Mesendoderm (in vitro differentiated cells): ENCODE results near the gene OPCML.

ENCODE experiments used
- DNase-seq: peaks from one replicate; pipeline ENCODE4 v3.0.0; 2013
- H2AK5ac ChIP-seq: 2 replicates; pipeline ENCODE4 v1.6.1; 2013; ENCODE audit warnings: low read length, inconsistent platforms
- H2BK120ac ChIP-seq: 2 replicates; pipeline ENCODE4 v1.6.1; 2013; ENCODE audit warnings: low read depth, mild to moderate bottlenecking, low read length, moderate library complexity, mixed read lengths
- H2BK15ac ChIP-seq: replicated peaks from 2 replicates; pipeline ENCODE4 v1.6.1; 2013; ENCODE audit warnings: low read depth, mild to moderate bottlenecking, moderate library complexity
- H2BK5ac ChIP-seq: 2 replicates; pipeline ENCODE4 v1.6.1; 2013; ENCODE audit warnings: low read length, inconsistent platforms
- H3K18ac ChIP-seq: 2 replicates; pipeline ENCODE4 v1.6.1; 2013; ENCODE audit warnings: mild to moderate bottlenecking, low read length, mixed read lengths
- H3K23ac ChIP-seq: one replicate; pipeline ENCODE4 v1.6.1; 2013; ENCODE audit warnings: low read length
- H3K27ac ChIP-seq: 2 replicates; pipeline ENCODE4 v1.5.1; 2013; ENCODE audit warnings: low read depth, mild to moderate bottlenecking, inconsistent platforms, low read length, moderate library complexity
- H3K27me3 ChIP-seq: 2 replicates; pipeline ENCODE4 v1.6.1; 2013; ENCODE audit warnings: low read length, control low read depth, mild to moderate bottlenecking, inconsistent platforms; ENCODE audit not compliant: insufficient read depth, poor library complexity
- H3K36me3 ChIP-seq: 2 replicates; pipeline ENCODE4 v1.6.1; 2013; ENCODE audit warnings: low read length, inconsistent platforms; ENCODE audit not compliant: control insufficient read depth, insufficient read depth
- H3K4ac ChIP-seq: one replicate; pipeline ENCODE4 v1.6.1; 2013; ENCODE audit warnings: low read depth, mild to moderate bottlenecking, low read length, moderate library complexity
- H3K4me1 ChIP-seq: 2 replicates; pipeline ENCODE4 v1.6.1; 2013; ENCODE audit warnings: low read depth, low read length, inconsistent platforms; ENCODE audit not compliant: control insufficient read depth
- H3K4me2 ChIP-seq: 2 replicates; pipeline ENCODE4 v1.6.1; 2013; ENCODE audit warnings: low read length
- H3K4me3 ChIP-seq: 2 replicates; pipeline ENCODE4 v1.5.1; 2013; ENCODE audit warnings: mild to moderate bottlenecking, low read length
- H3K56ac ChIP-seq: one replicate; pipeline ENCODE4 v1.6.1; 2013; ENCODE audit warnings: low read length
- H3K79me1 ChIP-seq: 2 replicates; pipeline ENCODE4 v1.6.1; 2013; ENCODE audit warnings: low read length, inconsistent platforms
- H3K79me2 ChIP-seq: 2 replicates; pipeline ENCODE4 v1.6.1; 2013; ENCODE audit warnings: mild to moderate bottlenecking, low read length; ENCODE audit not compliant: control insufficient read depth, insufficient read depth
- H3K9ac ChIP-seq: 2 replicates; pipeline ENCODE4 v1.6.1; 2013; ENCODE audit warnings: low read length, inconsistent platforms
- H4K5ac ChIP-seq: one replicate; pipeline ENCODE4 v1.6.1; 2013; ENCODE audit warnings: low read length
- H4K8ac ChIP-seq: one replicate; pipeline ENCODE4 v1.6.1; 2013; ENCODE audit warnings: low read depth, mild to moderate bottlenecking, control low read depth, low read length, moderate library complexity
- WGBS: extraction: QIAGEN DNeasy Blood & Tissue Kit; methylation state at CpG from one replicate; pipeline ENCODE4 v1.1.7; 2013; ENCODE audit warnings: low lambda C conversion rate, missing lambda C conversion rate; ENCODE audit not compliant: insufficient coverage; ENCODE audit errors: extremely low coverage; 5-methylcytosine and 5-hydroxymethylcytosine counted together

The OPCML gene

DNA sequence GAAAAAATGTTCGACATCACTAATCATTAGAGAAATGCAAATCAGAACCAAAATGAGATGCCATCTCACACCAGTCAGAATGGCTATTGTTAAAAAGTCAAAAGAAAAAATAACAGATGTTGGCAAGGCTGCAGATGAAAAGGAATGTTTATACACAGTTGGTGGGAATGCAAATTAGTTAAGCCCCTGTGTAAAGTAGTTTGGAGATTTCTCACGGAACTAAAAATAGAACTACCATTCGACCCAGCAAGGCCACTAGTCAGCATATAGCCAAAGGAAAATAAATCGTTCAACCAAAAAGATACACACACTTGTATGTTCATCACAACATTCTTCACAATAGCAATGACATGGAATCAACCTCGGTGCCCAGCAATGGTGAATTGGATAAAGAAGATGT is 503.2 kb downstream of the OPCML start:
- H4K5ac ChIP-seq, result no peak overlapping the region
- no peak overlapping the region for H2BK15ac ChIP-seq
- no peak overlapping the region for H4K8ac ChIP-seq
- H3K9ac ChIP-seq, result no peak overlapping the region
- no peaks in the 10 kb centered on the region for H3K79me1 ChIP-seq
- H2BK120ac ChIP-seq, result no peak overlapping the region
- no peak overlapping the region for H3K4me2 ChIP-seq
- H3K27me3 ChIP-seq, result no peaks in the 10 kb centered on the region
- no peak overlapping the region for H3K27ac ChIP-seq
- H3K4me3 ChIP-seq, result no peak overlapping the region
- no peak overlapping the region for H2AK5ac ChIP-seq
- no peaks in the 10 kb centered on the region for H3K36me3 ChIP-seq
- no peak for DNase-seq
- no peak overlapping the region for H3K56ac ChIP-seq
- no CpG with 5 or more reads among the region's 5 CpGs for WGBS
- no peaks in the 10 kb centered on the region for H3K4me1 ChIP-seq
- H3K79me2 ChIP-seq, result no peaks in the 10 kb centered on the region
- H3K18ac ChIP-seq, result no peak overlapping the region
- H2BK5ac ChIP-seq, result no peak overlapping the region
- H3K23ac ChIP-seq, result no peak overlapping the region
- H3K4ac ChIP-seq, result no peak overlapping the region

DNA sequence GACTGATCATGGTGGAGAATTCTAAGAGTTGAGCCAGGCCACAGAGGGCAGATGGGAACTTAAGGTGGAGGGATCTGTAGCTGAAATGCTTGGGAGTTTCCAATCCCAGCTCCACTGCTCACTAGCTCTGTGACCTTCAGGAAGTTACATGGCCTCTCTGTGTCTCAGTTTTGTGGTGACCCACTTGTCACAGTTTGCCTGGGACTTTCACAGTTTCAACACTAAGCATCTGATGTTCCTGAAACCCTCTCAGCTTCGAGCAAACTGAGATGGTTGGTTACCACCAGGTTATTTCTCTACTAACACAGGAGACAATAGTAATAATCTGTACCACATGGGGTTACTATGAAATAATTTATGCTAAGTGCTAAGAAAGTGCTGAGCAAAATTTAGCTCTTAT is 505.3 kb downstream of the OPCML start:
- H3K56ac ChIP-seq, result no peak overlapping the region
- H2BK5ac ChIP-seq, result no peak overlapping the region
- no peak overlapping the region for H3K4me2 ChIP-seq
- no peak overlapping the region for H2BK120ac ChIP-seq
- H2AK5ac ChIP-seq, result no peak overlapping the region
- H3K27me3 ChIP-seq, result no peaks in the 10 kb centered on the region
- WGBS, result no CpG with 5 or more reads among the region's 1 CpG
- H2BK15ac ChIP-seq, result no peak overlapping the region
- no peak overlapping the region for H4K8ac ChIP-seq
- H3K4me1 ChIP-seq, result no peaks in the 10 kb centered on the region
- H3K23ac ChIP-seq, result no peak overlapping the region
- no peak overlapping the region for H3K4ac ChIP-seq
- no peak overlapping the region for H4K5ac ChIP-seq
- H3K79me1 ChIP-seq, result no peaks in the 10 kb centered on the region
- DNase-seq, result no peak
- H3K4me3 ChIP-seq, result no peak overlapping the region
- no peak overlapping the region for H3K18ac ChIP-seq
- no peaks in the 10 kb centered on the region for H3K36me3 ChIP-seq
- no peak overlapping the region for H3K9ac ChIP-seq
- no peak overlapping the region for H3K27ac ChIP-seq
- H3K79me2 ChIP-seq, result no peaks in the 10 kb centered on the region

DNA sequence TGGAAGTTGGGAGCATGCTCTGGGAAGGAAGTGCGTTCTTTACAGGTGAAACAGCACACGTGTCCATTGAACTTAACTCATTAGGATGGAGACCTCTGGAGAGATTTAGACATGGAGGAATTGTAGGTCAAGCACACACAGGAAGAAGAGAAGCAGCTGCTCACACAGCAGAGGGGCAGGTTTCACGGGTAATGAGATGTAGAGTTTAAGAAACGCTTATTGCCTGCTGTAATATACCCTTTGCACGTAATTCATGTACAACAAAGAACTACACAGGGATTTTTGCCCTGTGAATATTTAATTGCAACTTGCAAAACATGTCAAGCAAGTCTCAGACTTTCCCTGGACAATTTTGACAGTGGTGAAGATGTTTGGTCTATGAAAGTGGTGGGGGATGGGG is 508.0 kb downstream of the OPCML start:
- H2BK5ac ChIP-seq, result no peak overlapping the region
- no peak overlapping the region for H3K23ac ChIP-seq
- no peak overlapping the region for H3K56ac ChIP-seq
- no peaks in the 10 kb centered on the region for H3K27me3 ChIP-seq
- no CpG with 5 or more reads among the region's 5 CpGs for WGBS
- H3K79me1 ChIP-seq, result no peaks in the 10 kb centered on the region
- H3K4me2 ChIP-seq, result no peak overlapping the region
- no peak overlapping the region for H2AK5ac ChIP-seq
- no peak overlapping the region for H3K9ac ChIP-seq
- DNase-seq, result no peak
- no peak overlapping the region for H3K4me3 ChIP-seq
- no peak overlapping the region for H3K4ac ChIP-seq
- H3K79me2 ChIP-seq, result no peaks in the 10 kb centered on the region
- no peaks in the 10 kb centered on the region for H3K36me3 ChIP-seq
- H3K18ac ChIP-seq, result no peak overlapping the region
- H3K27ac ChIP-seq, result no peak overlapping the region
- H2BK120ac ChIP-seq, result no peak overlapping the region
- H3K4me1 ChIP-seq, result no peaks in the 10 kb centered on the region
- no peak overlapping the region for H4K5ac ChIP-seq
- no peak overlapping the region for H2BK15ac ChIP-seq
- no peak overlapping the region for H4K8ac ChIP-seq

DNA sequence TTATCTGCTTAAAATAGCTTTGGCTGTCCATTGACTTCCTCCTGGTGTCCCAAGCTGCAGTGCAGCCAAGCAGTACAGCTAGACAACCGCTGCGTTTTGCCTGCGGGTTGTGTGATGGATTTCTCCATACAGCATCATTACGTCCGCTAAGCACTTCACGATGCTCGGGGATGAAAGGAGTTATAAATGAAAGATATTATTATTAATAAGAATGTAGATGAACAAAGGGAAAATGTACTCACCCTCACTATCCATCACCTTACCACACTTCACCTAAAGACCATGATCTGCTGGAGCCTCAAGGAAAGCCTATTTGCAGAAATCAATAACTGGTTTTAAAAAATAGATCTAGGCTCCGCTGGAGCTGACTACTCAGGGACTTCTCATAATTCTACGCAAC is 509.1 kb downstream of the OPCML start:
- Histone ChIP-seq H3K4ac (no peak overlapping the region), H3K79me2 (no peaks in the 10 kb centered on the region), H2AK5ac (no peak overlapping the region), H3K27ac (no peak overlapping the region), H3K27me3 (no peaks in the 10 kb centered on the region), H3K23ac (no peak overlapping the region), H3K56ac (no peak overlapping the region), H2BK15ac (no peak overlapping the region), H3K79me1 (no peaks in the 10 kb centered on the region), H4K8ac (no peak overlapping the region), H3K4me2 (no peak overlapping the region), H2BK120ac (no peak overlapping the region), H3K36me3 (no peaks in the 10 kb centered on the region), H3K9ac (no peak overlapping the region), H3K18ac (no peak overlapping the region), H3K4me1 (no peaks in the 10 kb centered on the region), H4K5ac (no peak overlapping the region), H3K4me3 (no peak overlapping the region), H2BK5ac (no peak overlapping the region)
- DNase-seq, result no peak
- WGBS, result no CpG with 5 or more reads among the region's 9 CpGs

DNA sequence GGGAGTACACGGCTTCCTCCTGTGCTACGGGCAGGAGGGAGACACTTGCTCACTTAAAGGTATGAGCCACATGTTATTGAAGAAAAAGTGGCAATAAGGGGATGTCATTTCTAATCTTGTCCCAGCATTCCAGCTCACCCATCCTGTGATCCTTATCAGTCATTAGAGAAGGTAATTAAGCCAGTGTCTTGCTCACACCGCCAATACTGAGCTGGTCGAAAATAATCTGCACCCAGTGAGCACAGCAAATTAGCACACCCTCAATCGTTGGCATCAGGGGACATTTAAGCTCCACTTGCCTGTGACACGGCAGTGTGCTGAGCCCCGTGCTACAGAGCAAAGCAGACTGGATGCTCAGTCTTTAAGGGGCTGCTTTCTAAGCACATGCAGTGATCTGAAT is 510.7 kb downstream of the OPCML start:
- no CpG with 5 or more reads among the region's 7 CpGs for WGBS
- Histone ChIP-seq H2BK5ac (no peak overlapping the region), H3K79me1 (no peaks in the 10 kb centered on the region), H3K27ac (no peak overlapping the region), H3K27me3 (no peaks in the 10 kb centered on the region), H3K4me1 (no peaks in the 10 kb centered on the region), H3K4me2 (no peak overlapping the region), H4K8ac (no peak overlapping the region), H2AK5ac (no peak overlapping the region), H2BK120ac (no peak overlapping the region), H3K4ac (no peak overlapping the region), H3K4me3 (no peak overlapping the region), H3K79me2 (no peaks in the 10 kb centered on the region), H3K18ac (no peak overlapping the region), H4K5ac (no peak overlapping the region), H2BK15ac (no peak overlapping the region), H3K56ac (no peak overlapping the region), H3K23ac (no peak overlapping the region), H3K9ac (no peak overlapping the region), H3K36me3 (no peaks in the 10 kb centered on the region)
- DNase-seq, result peak; percentile 34

DNA sequence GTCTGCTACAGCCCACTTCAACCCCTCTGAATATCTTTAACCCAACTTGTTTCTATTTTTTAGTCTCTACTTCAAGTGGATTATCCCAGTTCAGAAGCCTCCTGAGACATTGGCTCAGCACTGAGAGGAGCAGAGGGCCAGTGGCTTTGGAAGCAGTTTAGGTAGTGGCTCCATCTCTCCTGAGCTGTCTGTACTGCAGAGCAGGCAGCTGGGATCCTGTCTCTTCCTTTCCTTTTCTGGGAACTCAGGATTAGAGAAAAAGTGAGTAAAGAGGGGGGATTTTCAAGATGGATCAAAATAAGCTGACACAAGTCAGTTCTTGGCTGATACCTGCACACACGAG is 512.0 kb downstream of the OPCML start:
- Histone ChIP-seq H3K79me1 (no peaks in the 10 kb centered on the region), H4K5ac (no peak overlapping the region), H3K23ac (no peak overlapping the region), H3K9ac (no peak overlapping the region), H3K4me1 (no peaks in the 10 kb centered on the region), H2BK120ac (no peak overlapping the region), H2AK5ac (no peak overlapping the region), H3K79me2 (no peaks in the 10 kb centered on the region), H3K4ac (no peak overlapping the region), H3K56ac (no peak overlapping the region), H3K27ac (no peak overlapping the region), H2BK15ac (no peak overlapping the region), H3K27me3 (no peaks in the 10 kb centered on the region), H3K4me3 (no peak overlapping the region), H3K18ac (no peak overlapping the region), H2BK5ac (no peak overlapping the region), H4K8ac (no peak overlapping the region), H3K4me2 (no peak overlapping the region), H3K36me3 (no peaks in the 10 kb centered on the region)
- WGBS, result no CpG with 5 or more reads among the region's 1 CpG
- no peak for DNase-seq
